ENCODE data around the gene AFF3. TPM values are rescaled to one million over a fixed set of nuclear protein-coding genes. Genes with fewer than 3 reads are reported as not detected.
A peak's percentile ranks its signal among the peaks of the same experiment; 100 is the strongest.

The AFF3 gene
- total and polyA plus RNA-seq, 2 of the 13 experiments (the other 11 are each of a cell fraction or from before 2014, with no cell fraction given) = not detected

- H3K27ac ChIP-seq (ENCODE audit: extremely low read length, insufficient read depth, low read length) = no peak overlapping the region
- H3K9ac ChIP-seq (ENCODE audit: insufficient read depth, low read depth, low read length) = no peak overlapping the region
- H3K27me3 ChIP-seq (ENCODE audit: control insufficient read depth in 1 of 2, insufficient read depth in 2 of 2, low read length in 2 of 2) = no peaks in the 10 kb centered on the region
- FAIRE-seq (no peak), ATAC-seq (no peak), DNase-seq (ENCODE audit: low spot score) (no peak)
- H2AFZ ChIP-seq (ENCODE audit: low read length) = no peak overlapping the region
- H3K36me3 ChIP-seq (replicated peaks in 1 of 2; ENCODE audit: control insufficient read depth in 1 of 2, insufficient read depth in 2 of 2, low read length in 2 of 2) = no peaks in the 10 kb centered on the region
- ChIA-PET POLR2A (no interaction called here), CTCF (ENCODE audit: low intra/inter-chr PET ratio, low total read pairs) (no interaction called here)
- no peak for TF ChIP-seq ZNF142 (CRISPR knock-in tag; IDR thresholded peaks at IDR 0.05)
- no peak for TF ChIP-seq ZNF646 (CRISPR knock-in tag; IDR thresholded peaks at IDR 0.05)
- no peak for TF ChIP-seq THAP9 (CRISPR knock-in tag; IDR thresholded peaks at IDR 0.05; ENCODE audit: borderline replicate concordance)
- peak; percentile 94 for TF ChIP-seq ZNF317 (CRISPR knock-in tag; IDR thresholded peaks at IDR 0.05)
- TF ChIP-seq GABPA (IDR thresholded peaks at IDR 0.05; ENCODE audit: low read depth, low read length) = no peak
- TF ChIP-seq GABPA (CRISPR knock-in tag; IDR thresholded peaks at IDR 0.05; ENCODE audit: low read depth) = no peak
- H3K79me2 ChIP-seq (ENCODE audit: insufficient read depth, low read length) = no peaks in the 10 kb centered on the region
- no peak overlapping the region for H3K4me2 ChIP-seq (ENCODE audit: low read depth, low read length)
- H3K9me3 ChIP-seq (ENCODE audit: low read length) = peaks cover 6% of the 10 kb centered on the region
- in situ Hi-C loops (cut with HindIII; ENCODE audit: extremely low pct_ligation_motif_present, low pct_unique_long_range_greater_than_20kb) = no loop called here
- no TSS peak for BruUV-seq (replicated peaks)
- H3K4me1 ChIP-seq (ENCODE audit: insufficient read depth, low read length) = no peaks in the 10 kb centered on the region
- H4K20me1 ChIP-seq (ENCODE audit: insufficient read depth, low read length) = no peaks in the 10 kb centered on the region
- intact Hi-C loops (cut with micrococcal nuclease; ENCODE audit: unreplicated experiment) = no loop called here
- H3K4me3 ChIP-seq (replicated peaks in 1 of 3; ENCODE audit: insufficient read depth in 1 of 3, low read depth in 2 of 3, low read length in 3 of 3) = no peak overlapping the region
These were observed 21.2 kb upstream of the AFF3 start for GRCh38 chr2:100163605-100164004.

Measured in HepG2 (cell line).